GM23338 (cell line): ENCODE data around the gene HCLS1.

Experiments used
- CTCF ChIP-seq, 2 experiments: fragments of 200-600 bp in 1 of 2; sonication (generic) in 1 of 2; conservative IDR thresholded peaks; 2 replicates each; pipeline versions ENCODE4 v1.5.1 to v1.6.1; 2016 to 2017; ENCODE audit warnings: antibody characterized with exemption in 2 of 2, low read depth in 2 of 2, mild to moderate bottlenecking in 2 of 2, moderate library complexity in 1 of 2
- ETS1 ChIP-seq: IDR thresholded peaks from 2 replicates; pipeline ENCODE4 v1.6.1; 2016; ENCODE audit warnings: antibody characterized with exemption
- EZH2phosphoT487 ChIP-seq: fragments of 200-600 bp; sonication (generic); IDR thresholded peaks from one replicate; pipeline ENCODE4 v1.8.1; 2018; ENCODE audit warnings: antibody characterized with exemption; ENCODE audit not compliant: unreplicated experiment
- POLR2AphosphoS5 ChIP-seq: IDR thresholded peaks from 2 replicates; pipeline ENCODE4 v1.6.1; 2016; ENCODE audit warnings: antibody characterized with exemption, low read depth
- ZNF114 ChIP-seq: fragments of 250-450 bp; sonication (Bioruptor Pico); IDR thresholded peaks from 2 replicates; pipeline ENCODE4 v1.5.0; 2020; ENCODE audit warnings: mild to moderate bottlenecking, moderate library complexity
- ZNF331 ChIP-seq: fragments of 250-450 bp; sonication (Bioruptor Pico); IDR thresholded peaks from 2 replicates; pipeline ENCODE4 v1.5.0; 2020; ENCODE audit warnings: low read depth, mild to moderate bottlenecking, moderate library complexity
- TF ChIP-seq, protein P1 (sequence below): IDR thresholded peaks from one replicate; pipeline ENCODE4 v1.6.1; 2018; ENCODE audit warnings: antibody characterized with exemption; ENCODE audit not compliant: unreplicated experiment

GRCh38 chr3:121637922-121638321 lies 22.8 kb downstream of the HCLS1 start:
- TF ChIP-seq CTCF (conservative IDR thresholded peaks at IDR 0.05; ENCODE audit: low read depth in 2 of 2) (no peak), POLR2AphosphoS5 (no peak), EZH2phosphoT487 (no peak), ZNF114 (no peak), ETS1 (no peak), ZNF331 (CRISPR knock-in tag) (no peak)
- TF ChIP-seq, protein P1, sequence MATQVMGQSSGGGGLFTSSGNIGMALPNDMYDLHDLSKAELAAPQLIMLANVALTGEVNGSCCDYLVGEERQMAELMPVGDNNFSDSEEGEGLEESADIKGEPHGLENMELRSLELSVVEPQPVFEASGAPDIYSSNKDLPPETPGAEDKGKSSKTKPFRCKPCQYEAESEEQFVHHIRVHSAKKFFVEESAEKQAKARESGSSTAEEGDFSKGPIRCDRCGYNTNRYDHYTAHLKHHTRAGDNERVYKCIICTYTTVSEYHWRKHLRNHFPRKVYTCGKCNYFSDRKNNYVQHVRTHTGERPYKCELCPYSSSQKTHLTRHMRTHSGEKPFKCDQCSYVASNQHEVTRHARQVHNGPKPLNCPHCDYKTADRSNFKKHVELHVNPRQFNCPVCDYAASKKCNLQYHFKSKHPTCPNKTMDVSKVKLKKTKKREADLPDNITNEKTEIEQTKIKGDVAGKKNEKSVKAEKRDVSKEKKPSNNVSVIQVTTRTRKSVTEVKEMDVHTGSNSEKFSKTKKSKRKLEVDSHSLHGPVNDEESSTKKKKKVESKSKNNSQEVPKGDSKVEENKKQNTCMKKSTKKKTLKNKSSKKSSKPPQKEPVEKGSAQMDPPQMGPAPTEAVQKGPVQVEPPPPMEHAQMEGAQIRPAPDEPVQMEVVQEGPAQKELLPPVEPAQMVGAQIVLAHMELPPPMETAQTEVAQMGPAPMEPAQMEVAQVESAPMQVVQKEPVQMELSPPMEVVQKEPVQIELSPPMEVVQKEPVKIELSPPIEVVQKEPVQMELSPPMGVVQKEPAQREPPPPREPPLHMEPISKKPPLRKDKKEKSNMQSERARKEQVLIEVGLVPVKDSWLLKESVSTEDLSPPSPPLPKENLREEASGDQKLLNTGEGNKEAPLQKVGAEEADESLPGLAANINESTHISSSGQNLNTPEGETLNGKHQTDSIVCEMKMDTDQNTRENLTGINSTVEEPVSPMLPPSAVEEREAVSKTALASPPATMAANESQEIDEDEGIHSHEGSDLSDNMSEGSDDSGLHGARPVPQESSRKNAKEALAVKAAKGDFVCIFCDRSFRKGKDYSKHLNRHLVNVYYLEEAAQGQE, result no peak
